ENCODE results near the gene PRDM12.

DNA sequence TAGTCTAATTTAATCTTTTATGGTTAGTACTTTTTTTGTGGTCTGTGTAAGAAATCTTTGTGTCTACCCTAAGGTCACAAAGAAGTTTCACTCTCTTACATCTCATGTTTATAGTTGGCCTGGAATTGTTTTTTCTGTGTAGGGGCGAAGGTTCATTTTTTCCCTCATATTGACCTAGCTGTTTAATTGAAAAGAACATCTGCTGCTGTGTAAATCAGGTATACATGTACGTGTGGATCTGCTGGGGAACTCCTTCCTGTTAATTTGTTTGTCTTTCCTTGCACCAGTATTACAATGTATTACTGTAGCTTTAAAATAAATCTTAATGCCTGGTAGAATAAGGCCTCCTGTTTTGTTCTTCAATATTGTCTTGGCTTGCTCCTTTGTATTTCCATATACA is 67.0 kb downstream of the PRDM12 start:
- TF ChIP-seq, protein P1, sequence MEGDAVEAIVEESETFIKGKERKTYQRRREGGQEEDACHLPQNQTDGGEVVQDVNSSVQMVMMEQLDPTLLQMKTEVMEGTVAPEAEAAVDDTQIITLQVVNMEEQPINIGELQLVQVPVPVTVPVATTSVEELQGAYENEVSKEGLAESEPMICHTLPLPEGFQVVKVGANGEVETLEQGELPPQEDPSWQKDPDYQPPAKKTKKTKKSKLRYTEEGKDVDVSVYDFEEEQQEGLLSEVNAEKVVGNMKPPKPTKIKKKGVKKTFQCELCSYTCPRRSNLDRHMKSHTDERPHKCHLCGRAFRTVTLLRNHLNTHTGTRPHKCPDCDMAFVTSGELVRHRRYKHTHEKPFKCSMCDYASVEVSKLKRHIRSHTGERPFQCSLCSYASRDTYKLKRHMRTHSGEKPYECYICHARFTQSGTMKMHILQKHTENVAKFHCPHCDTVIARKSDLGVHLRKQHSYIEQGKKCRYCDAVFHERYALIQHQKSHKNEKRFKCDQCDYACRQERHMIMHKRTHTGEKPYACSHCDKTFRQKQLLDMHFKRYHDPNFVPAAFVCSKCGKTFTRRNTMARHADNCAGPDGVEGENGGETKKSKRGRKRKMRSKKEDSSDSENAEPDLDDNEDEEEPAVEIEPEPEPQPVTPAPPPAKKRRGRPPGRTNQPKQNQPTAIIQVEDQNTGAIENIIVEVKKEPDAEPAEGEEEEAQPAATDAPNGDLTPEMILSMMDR (IDR thresholded peaks at IDR 0.05; ENCODE audit: borderline replicate concordance, extremely low read depth, low read length, poor library complexity, severe bottlenecking) = no peak
- TF ChIP-seq EZH2 (IDR thresholded peaks at IDR 0.05; ENCODE audit: borderline replicate concordance, low read depth, low read length, severe bottlenecking) = no peak

Data from DND-41 (cell line).